ENCODE measurements around the gene NKIRAS2.
A peak's percentile ranks its signal among the peaks of the same experiment; 100 is the strongest.

Gene NKIRAS2

GRCh38 chr17:42056635-42057034 is 36.7 kb downstream of the NKIRAS2 start:
- DNase-seq (ENCODE audit: low spot score), result no peak

DNA sequence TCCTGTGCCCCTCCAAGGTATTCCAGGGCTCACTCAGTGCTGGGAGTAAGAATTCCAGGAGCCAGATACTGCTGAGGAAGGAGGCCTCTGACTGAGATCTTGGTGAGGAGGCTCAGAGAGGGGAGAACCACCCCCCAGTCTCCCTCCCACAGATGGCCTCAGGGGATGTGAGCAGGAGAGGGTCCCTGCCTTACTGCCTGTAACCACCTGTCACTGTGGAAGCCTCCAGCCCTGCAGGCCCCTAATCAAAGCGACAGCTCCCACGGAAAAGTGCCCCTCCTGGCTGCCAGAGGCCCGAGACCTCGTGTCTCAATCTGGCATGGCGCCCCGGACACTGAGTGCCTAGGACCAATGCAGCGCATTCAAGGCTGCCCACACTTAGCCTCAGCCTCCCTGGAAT is 38.2 kb downstream of the NKIRAS2 start:
- DNase-seq (ENCODE audit: low spot score), result no peak

DNA sequence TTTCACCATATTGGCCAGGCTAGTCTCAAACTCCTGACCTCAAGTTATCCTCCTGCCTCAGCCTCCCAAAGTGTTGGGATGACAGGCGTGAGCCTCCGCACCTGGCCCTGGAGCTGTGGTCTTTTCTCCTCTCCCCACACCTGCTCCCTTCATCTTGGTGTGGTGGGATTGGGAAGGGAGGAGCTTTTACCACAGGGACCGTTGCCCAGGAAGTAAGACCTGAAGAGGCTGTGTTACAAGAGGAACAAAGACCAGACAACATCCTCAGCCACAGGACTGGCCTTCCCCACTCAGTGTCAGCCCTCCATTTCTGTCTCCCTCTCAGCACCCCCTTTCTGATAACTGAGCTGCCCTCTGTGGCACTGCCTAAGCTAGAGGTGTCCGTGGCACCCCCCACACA is 39.9 kb downstream of the NKIRAS2 start:
- DNase-seq (ENCODE audit: low spot score), result no peak

- no peak for DNase-seq (ENCODE audit: low spot score)
Observed at GRCh38 chr17:42060231-42060630, 40.3 kb downstream of the NKIRAS2 start.

- DNase-seq (ENCODE audit: low spot score), result no peak
Observed at GRCh38 chr17:42061646-42062487, 42.0 kb downstream of the NKIRAS2 start.

GRCh38 chr17:42062681-42063080 is 42.8 kb downstream of the NKIRAS2 start:
- no peak for DNase-seq (ENCODE audit: low spot score)

GRCh38 chr17:42065201-42065600 is 45.3 kb downstream of the NKIRAS2 start:
- no peak for DNase-seq (ENCODE audit: low spot score)

DNA sequence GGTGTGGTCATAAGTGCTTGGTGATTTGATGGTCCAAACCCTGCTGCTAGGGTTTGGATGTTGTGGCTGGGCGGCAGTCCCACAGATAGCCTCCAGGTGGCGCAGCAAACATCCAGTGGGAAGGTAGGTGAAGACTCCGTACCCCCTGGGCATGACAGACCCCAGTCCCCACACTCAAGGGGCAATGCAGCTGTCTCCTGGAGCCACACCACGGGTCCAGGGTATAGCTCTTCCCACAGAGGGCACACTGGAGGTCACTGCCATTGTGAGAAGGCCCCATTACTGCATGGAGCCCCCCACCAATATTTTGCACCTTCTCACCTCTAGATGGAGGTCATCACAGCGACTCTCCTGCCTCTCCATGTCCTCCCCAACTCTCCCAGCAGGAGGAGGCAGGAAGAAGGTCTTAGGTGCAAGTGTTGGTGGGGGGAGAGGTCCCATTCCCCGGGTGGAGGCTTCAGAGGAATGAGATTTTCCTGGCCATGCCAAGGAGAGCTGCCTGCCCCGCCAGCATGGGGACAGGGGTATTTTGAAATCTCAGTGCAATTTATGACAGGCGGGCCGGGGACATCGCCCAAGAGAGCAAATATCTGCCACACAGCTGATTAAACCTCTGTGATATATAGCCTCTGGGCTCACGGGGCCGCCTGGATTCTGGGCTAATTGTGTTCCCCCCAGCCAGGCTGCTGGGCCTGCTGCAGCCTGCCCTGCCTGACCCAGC is 47.6 kb downstream of the NKIRAS2 start:
- peak; percentile 76 for DNase-seq (ENCODE audit: low spot score)

DNA sequence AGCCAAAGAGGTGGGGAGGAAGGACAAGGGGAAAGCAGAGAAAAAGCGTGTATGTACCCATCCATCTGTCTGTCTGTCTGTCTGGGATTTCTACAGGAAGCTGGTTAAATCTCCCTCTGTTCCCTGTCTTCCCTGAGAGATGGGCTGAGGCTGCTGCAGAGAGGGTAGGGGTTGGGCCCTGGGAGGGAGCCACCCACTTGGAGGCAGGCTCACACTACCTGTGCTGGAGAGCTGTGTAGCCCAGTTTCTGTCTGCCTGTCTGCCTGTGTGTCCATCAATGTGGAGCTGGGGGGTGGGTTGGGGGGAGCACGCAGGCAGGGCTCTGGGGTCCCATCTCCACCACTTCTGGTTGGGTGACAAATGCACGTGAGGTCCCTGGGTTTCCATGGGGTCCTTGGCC is 49.1 kb downstream of the NKIRAS2 start:
- no peak for DNase-seq (ENCODE audit: low spot score)

GRCh38 chr17:42071810-42072209 is 51.9 kb downstream of the NKIRAS2 start:
- no peak for DNase-seq (ENCODE audit: low spot score)

DNA sequence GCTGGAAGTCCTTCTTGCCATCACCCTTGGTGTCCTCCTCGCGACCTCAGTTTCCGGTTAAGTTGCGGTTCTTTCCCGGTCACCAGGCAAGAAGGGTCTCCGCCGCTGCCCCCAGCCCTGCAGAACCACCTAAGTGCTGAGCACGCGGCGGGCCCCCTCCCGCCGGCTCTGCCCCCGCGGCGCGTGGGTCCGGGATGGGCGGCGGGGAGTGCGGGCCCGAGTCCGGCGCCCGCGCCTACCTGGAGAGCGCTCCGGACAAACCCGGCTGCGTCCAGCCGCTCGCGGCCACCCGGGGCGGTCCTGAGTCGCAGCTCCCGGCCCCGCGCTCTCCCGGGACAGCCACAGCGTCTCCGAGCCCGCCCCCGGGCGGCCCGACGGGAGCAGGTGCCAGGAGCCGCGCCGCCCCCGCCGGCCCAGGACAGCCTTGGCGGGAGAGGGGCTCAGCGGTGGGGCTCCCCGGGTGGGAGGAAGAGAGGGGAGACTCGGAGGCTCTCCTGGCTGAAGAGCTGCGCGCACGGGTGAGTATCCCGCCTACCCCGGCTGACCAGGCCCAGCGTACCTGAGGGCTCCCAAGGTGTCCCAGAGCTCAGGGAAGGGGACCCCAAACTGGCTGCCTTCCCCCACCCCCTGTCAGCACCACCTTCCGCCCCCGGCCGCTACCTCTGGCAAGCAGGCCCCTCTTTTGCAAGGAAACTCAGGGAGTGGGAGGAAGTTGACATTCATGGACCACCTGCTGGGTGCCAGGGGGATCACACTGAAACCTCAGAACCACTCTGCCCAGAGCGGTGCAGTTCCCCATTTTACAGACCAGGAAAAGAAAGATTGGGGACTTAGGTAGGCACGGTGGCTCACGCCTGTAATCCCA is 52.7 kb downstream of the NKIRAS2 start:
- DNase-seq (ENCODE audit: low spot score), result no peak
